Fibroblast of peridontal ligament (primary cell): ENCODE measurements around the gene SCUBE1.
"Not testable (repeated sequence)": the region's sequence is repeated elsewhere in the genome, so short reads cannot be mapped to it uniquely, and the experiment has no call there.

Experiments used
- DNase-seq: peaks from one replicate; pipeline ENCODE4 v3.0.0-alpha.2; 2010; ENCODE audit errors: extremely low read depth

The SCUBE1 gene

GRCh38 chr22:43356881-43357280, 13.7 kb upstream of the SCUBE1 start:
- DNase-seq: no peak

DNA sequence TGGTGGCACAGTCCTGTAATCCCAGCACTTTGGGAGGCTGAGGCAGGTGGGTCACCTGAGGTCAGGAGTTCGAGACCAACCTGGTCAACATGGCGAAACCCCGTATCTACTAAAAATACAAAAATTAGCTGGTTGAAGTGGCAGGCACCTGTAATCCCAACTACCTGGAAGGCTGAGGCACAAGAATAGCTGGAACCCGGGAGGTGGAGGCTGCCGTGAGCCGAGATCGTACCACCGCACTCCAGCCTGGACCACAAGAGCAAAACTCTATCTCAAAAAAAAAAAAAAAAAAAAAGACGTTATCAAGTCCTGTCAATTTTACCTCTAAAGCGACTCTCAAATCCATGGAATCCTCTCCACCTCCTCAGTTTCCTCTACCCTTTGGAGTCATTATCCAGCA, 12.5 kb upstream of the SCUBE1 start:
- not testable (repeated sequence) for DNase-seq

GRCh38 chr22:43351966-43352345, 8.8 kb upstream of the SCUBE1 start:
- no peak for DNase-seq

DNA sequence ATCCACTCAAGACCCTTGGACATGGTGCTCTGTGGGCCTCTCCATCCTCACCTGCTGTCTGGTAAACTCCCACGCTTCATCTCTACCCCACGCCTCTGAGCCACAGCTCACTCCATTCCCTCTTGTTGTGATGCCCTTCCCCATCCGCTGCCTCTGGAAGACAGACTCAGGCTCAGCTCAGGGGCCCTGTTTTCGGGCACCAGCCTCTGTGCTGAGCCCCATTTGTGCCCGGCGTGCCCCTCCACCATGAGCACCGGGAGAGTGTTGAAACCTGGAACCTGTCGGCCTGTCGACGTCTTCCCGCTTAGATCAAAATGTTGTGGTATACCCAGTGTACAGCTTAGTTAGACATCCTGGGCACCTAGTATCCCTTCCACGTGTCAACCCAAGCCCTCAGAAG, 6.5 kb upstream of the SCUBE1 start:
- DNase-seq: no peak

DNA sequence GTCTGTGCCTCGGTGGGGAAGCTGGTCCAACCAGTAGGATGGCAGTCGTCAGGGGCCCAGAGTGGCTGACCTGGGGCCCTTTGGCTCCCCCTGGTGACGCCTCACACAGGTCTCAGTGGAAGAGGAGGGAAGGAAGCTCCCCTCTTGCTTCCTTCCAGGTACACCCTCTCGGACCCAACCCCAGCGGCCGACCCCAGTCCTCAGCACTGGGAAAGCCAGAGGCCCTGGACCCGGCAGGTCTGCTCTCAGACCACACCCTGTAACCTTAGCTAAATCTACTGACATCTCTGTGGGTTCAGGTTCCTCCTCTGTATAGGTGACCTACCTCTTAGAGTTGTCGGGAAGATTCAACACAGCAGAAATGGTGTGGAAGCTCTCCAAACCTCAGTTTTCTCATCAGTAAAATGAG, 3.4 kb upstream of the SCUBE1 start:
- peak; percentile 3 for DNase-seq

DNA sequence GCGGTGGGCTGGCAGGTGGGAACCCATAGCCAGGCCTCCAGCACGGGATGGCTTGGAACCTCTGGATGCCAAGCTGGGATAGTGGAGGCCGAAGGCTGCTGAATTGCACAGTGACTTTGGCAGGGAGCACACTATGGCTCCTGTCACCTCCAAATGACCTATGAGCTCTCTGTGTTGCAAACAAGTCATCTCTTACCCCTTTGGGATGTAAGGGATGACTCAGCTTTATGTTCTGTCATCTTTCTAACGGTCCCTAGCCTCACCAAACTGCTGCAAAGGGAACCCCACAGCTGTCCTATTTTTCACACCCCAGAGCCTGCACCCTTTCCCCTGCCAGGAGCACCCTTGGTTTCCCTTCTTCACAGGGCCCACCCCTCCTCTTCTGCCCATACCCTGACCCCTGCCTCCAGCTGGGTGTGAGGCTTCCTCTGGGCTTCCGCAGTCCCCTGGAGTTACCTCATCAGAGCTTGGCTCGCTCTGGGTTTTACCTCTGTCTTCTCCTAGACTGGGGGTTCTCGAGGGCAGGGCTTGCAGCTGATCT, 2.7 kb upstream of the SCUBE1 start:
- DNase-seq: no peak

DNA sequence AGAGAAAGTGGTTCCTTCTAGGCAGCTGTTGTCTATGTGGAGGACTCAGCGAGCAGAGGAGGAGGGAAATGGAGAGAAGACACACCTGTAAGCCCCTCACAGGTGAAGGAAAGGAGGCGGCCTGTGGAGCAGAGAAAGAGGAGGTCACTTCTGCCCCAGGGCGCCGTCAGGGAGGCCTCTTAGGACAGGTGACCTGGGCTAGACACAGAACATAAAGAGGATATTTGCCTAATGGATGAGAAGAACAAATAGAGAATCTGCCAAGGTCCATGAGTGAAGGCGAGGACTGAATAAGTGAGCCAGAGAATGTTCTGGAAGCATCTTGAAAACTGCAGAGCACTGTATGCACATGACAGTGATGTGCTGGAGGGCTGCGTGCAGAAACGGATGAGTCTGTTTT, 2.2 kb upstream of the SCUBE1 start:
- DNase-seq: no peak

DNA sequence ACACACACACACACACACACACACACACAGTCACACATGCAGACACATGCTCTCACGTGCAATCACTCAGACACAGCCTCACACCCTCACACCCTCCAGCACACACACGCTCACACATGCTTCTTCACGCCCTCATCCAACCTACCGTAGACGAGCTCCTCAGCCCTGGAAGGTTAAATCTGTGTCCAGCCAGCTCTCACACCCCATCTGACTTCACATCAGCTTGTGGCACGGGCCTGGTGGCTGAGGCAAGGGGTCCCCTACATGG, 1.3 kb upstream of the SCUBE1 start:
- no peak for DNase-seq

DNA sequence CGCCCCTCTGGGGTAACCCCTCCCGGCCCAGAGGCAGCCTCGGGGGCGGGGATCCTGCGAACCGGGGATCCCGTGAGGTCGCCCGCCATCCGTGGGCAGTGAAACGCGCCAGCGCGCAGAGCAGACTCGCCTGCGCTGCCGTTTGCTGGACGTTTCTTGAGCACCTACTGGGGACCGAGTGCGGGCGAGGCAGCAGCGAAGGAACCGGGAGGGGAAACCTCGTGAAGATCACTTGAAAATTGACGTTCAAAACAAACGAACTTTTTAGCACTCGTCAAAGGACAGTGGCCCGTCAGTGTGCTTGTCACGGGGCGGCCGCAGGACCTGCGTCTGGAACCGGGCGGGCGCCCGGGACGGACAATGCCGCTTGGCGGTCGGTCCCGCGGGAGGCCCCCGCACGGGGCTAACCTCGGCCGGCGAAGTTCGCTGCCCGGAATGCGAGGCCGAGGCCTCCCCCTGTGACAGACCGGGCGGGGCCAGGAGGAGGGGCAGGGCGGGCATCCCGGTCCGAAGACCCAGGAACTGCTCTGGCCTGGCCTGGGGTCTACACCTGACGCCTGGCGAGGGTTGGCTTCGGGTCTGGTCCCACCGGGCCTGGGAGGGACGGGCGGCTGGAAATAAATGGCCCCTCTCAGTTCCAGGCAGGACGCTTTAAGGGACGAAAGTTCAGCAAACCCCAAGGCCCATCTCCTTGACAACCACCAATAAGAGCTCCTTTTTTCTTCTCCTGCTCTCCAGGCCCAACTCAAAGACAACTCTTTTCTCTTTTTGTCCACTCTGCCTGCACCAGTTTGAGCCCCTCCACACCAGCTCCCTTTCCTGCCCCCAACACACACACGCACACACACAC, 723 bp upstream of the SCUBE1 start:
- no peak for DNase-seq

DNA sequence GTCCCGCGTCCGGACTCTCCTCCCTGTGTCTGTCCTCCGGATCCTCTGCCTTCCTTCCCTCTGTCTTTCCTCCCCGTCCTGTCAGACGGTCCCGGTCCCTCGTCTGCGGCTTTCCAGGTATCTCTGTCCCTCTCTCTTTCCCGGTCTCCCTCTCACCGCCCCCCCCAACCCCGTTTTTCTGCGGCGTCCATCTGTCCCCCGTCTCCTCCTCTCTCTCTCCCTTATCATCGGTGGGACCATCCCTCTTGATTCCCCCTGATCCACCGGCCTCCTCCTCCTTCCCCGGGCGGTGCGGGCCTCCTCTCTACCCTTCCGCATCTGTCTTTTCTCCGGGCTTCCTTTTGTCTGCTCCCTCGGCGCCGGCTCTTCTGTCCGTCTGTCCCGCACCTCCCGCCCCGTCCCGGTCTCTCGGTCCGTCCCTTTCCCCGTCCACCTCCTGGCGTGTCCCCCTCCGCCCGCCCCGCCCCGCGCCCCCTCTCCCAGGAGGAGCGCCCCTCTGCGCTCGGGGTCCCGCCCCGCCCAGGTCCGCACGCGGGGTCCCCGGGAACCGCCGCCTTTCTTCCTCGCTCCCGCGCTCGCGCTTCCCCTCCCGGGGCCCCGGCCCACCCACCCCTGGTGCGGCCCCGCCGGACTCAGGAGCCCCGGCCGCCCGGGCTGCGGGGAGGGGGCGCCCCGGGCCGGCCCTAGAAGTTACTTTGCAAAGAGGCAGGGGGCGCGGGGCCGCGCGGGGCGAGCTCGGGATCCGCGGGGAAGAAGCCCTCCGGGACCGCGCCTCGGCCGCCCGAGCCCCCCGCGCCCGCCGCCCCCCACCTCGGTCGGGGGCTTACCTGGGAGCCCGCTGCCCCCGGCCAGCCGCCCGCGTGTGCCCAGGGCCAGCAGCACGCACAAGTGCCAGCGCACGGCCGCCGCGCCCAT, 568 bp downstream of the SCUBE1 start:
- no peak for DNase-seq

GRCh38 chr22:43341565-43341964, 1.6 kb downstream of the SCUBE1 start:
- DNase-seq: no peak

DNA sequence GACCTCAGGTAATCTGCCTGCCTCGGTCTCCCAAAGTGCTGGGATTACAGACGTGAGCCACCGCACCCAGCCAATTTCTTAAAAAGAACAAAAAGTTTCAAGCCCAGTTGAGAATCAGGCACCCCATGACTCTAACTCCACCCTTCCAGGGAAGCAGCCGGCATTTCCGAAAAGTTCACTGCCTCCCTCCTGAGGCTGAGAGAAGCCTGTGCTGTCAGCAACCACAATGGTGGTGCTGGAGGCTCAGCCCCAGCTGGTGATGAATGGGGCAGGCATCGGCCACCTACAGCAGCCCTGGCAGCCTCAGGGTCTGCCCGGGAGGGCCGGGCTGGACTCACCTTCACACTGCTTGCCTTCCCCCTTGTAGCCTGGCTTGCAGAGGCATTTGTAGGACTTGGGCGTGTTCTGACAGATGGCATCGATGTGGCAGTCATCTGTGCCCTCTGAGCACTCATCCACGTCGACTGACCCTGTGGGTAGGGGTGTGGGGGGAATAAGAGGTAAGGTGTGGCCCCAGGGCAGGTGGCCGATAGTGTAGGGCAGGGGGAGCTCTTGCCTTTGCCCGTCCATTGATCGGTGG, 4.3 kb downstream of the SCUBE1 start:
- DNase-seq: no peak

DNA sequence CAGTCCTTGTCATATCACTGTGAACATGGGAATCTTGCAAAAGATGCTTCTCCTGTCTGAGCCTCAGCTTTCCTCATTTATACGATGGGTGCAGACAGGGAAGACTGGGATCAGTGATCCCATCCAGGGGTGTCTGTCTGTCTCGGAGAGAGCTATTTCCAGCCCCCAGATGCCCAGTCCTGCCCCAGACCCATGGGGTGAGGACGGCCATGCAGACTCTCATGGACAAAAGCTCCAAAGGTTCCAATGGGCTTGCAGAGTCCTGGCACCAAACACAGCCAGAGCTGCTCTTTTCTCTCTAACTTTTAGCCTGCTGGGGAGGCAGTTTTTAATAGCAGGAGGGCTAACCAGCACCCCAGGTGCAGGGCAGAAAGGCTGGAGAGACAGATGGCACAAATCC, 5.2 kb downstream of the SCUBE1 start:
- no peak for DNase-seq

DNA sequence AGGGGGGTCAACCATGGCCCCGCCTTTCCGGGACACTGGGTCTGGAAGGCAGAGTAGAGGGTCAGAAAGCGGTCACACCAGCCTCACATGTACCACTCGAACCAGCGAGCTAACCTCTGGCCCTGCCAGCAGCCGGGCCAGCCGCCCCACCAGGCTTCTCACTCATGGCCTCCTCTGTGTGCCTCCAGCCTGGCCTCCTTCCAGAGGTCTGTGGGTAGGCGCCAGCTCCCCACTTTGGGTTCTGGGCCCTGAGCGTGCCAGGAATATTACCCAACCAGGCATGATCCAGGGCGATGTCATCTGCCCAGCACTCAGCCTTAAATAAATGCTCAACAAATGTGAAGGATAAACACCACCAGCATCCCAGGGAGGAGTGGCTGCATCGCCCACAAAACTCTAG, 5.8 kb downstream of the SCUBE1 start:
- peak; percentile 3 for DNase-seq

DNA sequence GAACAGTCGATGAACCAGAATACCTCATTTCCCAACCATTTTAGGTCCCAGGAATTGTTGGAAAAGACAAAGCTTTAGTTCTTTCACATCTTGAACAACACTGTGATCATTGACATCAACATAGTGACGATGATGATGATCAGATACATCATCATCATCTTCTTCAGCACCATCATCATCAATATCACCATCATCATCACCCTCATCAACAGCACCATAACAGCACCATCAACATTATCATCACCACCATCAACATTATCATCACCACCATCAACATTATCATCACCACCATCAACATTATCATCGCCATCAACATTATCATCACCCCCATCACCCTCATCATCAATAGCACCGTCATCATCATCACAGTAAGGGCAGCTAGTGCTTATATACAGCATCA, 8.8 kb downstream of the SCUBE1 start:
- DNase-seq: no peak

- no peak for DNase-seq
Observed at GRCh38 chr22:43333978-43334377, 9.2 kb downstream of the SCUBE1 start.

GRCh38 chr22:43333156-43333555, 10.0 kb downstream of the SCUBE1 start:
- DNase-seq: no peak

GRCh38 chr22:43331698-43332097, 11.5 kb downstream of the SCUBE1 start:
- no peak for DNase-seq

GRCh38 chr22:43331069-43331451, 12.1 kb downstream of the SCUBE1 start:
- no peak for DNase-seq

DNA sequence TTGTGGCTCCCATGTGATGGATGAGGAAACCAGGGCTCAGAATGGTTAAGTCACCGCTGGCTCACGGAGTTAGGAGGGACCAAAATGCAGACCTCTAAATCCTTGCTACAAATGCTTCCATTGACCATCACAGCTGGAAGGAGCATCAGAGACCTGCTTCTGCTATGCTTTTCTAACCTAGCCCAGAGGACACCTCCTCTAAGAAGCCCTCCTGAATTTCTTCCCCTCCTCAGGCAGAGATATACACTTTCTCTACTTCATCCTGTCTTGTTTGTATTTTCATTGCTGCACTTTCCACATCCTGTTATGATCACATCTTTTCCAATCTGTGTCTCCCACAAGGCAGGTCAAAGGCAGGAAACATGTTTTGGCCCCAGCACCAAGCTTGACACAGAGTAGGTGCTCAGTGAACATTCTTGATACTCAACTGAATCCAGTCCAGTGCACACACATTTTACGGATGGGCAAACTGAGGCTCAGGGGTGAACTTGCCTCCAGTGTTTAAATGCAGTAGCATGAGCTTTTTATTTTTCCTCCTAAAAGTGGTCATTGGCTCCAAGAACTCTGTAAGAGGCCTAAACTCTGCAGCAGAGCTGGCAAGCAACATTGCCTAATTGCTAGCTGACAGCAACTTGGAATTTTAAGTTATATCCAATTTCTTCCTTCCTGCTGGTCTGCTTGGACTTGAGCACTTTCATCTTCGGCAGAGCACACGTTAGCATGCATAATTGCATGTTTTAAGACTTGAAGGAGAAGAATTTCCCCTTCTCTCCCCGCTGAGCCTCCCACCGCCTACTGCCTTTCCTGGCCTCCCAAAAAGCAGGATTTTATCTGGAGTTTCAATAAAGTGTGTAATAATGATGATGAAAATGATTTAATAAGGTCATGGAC, 12.7 kb downstream of the SCUBE1 start:
- no peak for DNase-seq

GRCh38 chr22:43329061-43329460, 14.1 kb downstream of the SCUBE1 start:
- DNase-seq: no peak

GRCh38 chr22:43327157-43327438, 16.1 kb downstream of the SCUBE1 start:
- no peak for DNase-seq
